HEK293T (cell line): Measurements from ENCODE around the gene MYDGF.

Experiments used
- ARNT ChIP-seq: fragments of 450-650 bp; IDR thresholded peaks from 2 replicates; pipeline ENCODE4 v1.6.1; 2017; ENCODE audit warnings: mild to moderate bottlenecking
- BHLHE40 ChIP-seq: fragments of 450-650 bp; IDR thresholded peaks from 2 replicates; pipeline ENCODE4 v1.6.1; 2016; ENCODE audit warnings: mild to moderate bottlenecking, moderate library complexity, borderline replicate concordance
- CTBP1 ChIP-seq: fragments of 450-650 bp; IDR thresholded peaks from 2 replicates; pipeline ENCODE4 v1.6.1; 2016; ENCODE audit warnings: borderline replicate concordance
- ELF4 ChIP-seq: fragments of 450-650 bp; IDR thresholded peaks from 2 replicates; pipeline ENCODE4 v1.6.1; 2017; ENCODE audit warnings: antibody characterized with exemption
- FOXA1 ChIP-seq: fragments of 450-650 bp; IDR thresholded peaks from 2 replicates; pipeline ENCODE4 v1.6.1; 2016; ENCODE audit warnings: mild to moderate bottlenecking
- FOXM1 ChIP-seq: fragments of 450-650 bp; IDR thresholded peaks from 2 replicates; pipeline ENCODE4 v1.6.1; 2017; ENCODE audit warnings: mild to moderate bottlenecking, borderline replicate concordance
- L3MBTL2 ChIP-seq: fragments of 450-650 bp; conservative IDR thresholded peaks from 2 replicates; pipeline ENCODE4 v1.6.1; 2016; ENCODE audit warnings: mild to moderate bottlenecking
- SP1 ChIP-seq: fragments of 450-650 bp; IDR thresholded peaks from 2 replicates; pipeline ENCODE4 v1.6.1; 2017
- SUZ12 ChIP-seq: fragments of 450-650 bp; IDR thresholded peaks from 2 replicates; pipeline ENCODE4 v1.6.1; 2016; ENCODE audit warnings: mild to moderate bottlenecking
- TF ChIP-seq, protein P1 (sequence below): fragments of 450-650 bp; IDR thresholded peaks from 2 replicates; pipeline ENCODE4 v1.6.1; 2016

- TF ChIP-seq ELF4: no peak
- TF ChIP-seq, protein P1, sequence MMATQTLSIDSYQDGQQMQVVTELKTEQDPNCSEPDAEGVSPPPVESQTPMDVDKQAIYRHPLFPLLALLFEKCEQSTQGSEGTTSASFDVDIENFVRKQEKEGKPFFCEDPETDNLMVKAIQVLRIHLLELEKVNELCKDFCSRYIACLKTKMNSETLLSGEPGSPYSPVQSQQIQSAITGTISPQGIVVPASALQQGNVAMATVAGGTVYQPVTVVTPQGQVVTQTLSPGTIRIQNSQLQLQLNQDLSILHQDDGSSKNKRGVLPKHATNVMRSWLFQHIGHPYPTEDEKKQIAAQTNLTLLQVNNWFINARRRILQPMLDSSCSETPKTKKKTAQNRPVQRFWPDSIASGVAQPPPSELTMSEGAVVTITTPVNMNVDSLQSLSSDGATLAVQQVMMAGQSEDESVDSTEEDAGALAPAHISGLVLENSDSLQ: no peak
- no peak for TF ChIP-seq CTBP1
- TF ChIP-seq BHLHE40: no peak
- TF ChIP-seq SUZ12: no peak
- no peak for TF ChIP-seq FOXM1
- TF ChIP-seq ARNT: no peak
- no peak for TF ChIP-seq SP1
- no peak for TF ChIP-seq FOXA1
- no peak for TF ChIP-seq L3MBTL2
These were observed 33.4 kb downstream of the MYDGF start for GRCh38 chr19:4636761-4637160.
